NT2/D1 (cell line): ENCODE results near the gene PLEKHH2.

Experiments
- YY1 ChIP-seq: IDR thresholded peaks from 2 replicates; pipeline ENCODE4 v1.6.1; 2011; ENCODE audit not compliant: insufficient read length, insufficient read depth
- ZNF274 ChIP-seq: IDR thresholded peaks from 2 replicates; pipeline ENCODE4 v1.6.1; 2011; ENCODE audit warnings: mild to moderate bottlenecking, low read depth, low read length

DNA sequence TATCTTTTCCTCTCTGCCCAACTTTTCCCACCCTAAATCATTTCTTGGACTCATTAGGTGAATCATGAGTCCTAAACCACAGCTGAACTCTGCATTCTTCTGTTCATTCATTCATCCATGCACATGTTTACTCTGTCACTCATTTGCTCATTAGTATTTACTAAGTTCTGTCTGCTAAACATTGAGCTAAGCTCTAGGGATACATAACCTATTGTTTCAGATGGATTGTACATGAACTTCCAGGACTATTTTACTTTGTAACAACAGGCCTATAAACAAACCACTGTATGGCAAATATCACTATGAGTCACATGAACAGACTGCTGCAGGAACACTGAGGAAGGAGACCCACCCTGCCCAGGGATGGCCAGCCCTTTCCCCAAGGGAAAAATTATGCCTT is 122.1 kb downstream of the PLEKHH2 start:
- TF ChIP-seq YY1 (no peak), ZNF274 (no peak)
